Uterus (tissue), 2 donors: ENCODE measurements around the gene GLIS1.

ENCODE experiments used
- CTCF ChIP-seq, 4 experiments: fragments of 200-600 bp in 2 of 4; fragments of 450-650 bp in 2 of 4; sonication (generic) in 2 of 4; IDR thresholded peaks; one replicate each; pipeline ENCODE4 v1.5.1; 2016 to 2019; ENCODE audit warnings: antibody characterized with exemption in 4 of 4, mild to moderate bottlenecking in 2 of 4, moderate library complexity in 1 of 4
- POLR2A ChIP-seq, 2 donors: fragments of 450-650 bp; IDR thresholded peaks; one replicate each; pipeline ENCODE4 v1.6.1; 2016; ENCODE audit warnings: antibody characterized with exemption in 2 of 2, mild to moderate bottlenecking in 1 of 2, moderate library complexity in 1 of 2

- TF ChIP-seq POLR2A (IDR thresholded peaks at IDR 0.05) = no peak
- TF ChIP-seq CTCF (IDR thresholded peaks at IDR 0.05) = no peak
These were observed 161.2 kb downstream of the GLIS1 start for GRCh38 chr1:53577761-53578100.
